ENCODE measurements around the gene GBP4.

GBP4 gene

GRCh38 chr1:89170170-89171066 lies 28.3 kb downstream of the GBP4 start:
- no peak for DNase-seq (ENCODE audit: low read depth in 2 of 2)

- DNase-seq (ENCODE audit: low read depth in 2 of 2), result no peak
These were observed 29.6 kb downstream of the GBP4 start for GRCh38 chr1:89169166-89169565.

GRCh38 chr1:89167590-89168230 lies 31.0 kb downstream of the GBP4 start:
- DNase-seq (ENCODE audit: low read depth in 2 of 2), result no peak

GRCh38 chr1:89166705-89167104 lies 32.0 kb downstream of the GBP4 start:
- no peak for DNase-seq (ENCODE audit: low read depth in 2 of 2)

- no peak for DNase-seq (ENCODE audit: low read depth in 2 of 2)
These were observed 32.9 kb downstream of the GBP4 start for GRCh38 chr1:89165811-89166210.

- no peak for DNase-seq (ENCODE audit: low read depth in 2 of 2)
These were observed 47.7 kb downstream of the GBP4 start for GRCh38 chr1:89151047-89151446.

DNA sequence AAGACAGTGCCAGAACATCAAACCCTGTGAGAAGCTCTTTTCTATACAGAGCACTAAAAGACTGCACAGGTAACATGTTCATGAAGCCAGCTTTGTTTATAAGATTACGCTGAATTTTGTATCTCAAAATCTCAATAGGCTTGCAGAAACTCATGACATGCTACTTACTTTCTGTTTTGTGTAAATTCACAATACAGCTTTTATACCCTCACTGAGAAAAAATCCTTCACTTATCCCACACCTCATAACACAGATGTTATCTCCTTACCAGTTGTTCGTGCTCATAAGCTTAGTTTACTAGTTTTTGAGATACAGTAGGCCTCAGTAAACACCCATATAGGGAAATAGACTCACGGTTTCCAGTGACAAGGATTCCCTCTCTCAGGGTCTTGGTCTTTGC lies 48.8 kb downstream of the GBP4 start:
- DNase-seq (ENCODE audit: low read depth in 2 of 2), result no peak

GRCh38 chr1:89149229-89149628 lies 49.5 kb downstream of the GBP4 start:
- no peak for DNase-seq (ENCODE audit: low read depth in 2 of 2)

GRCh38 chr1:89147678-89148658 lies 50.8 kb downstream of the GBP4 start:
- DNase-seq (ENCODE audit: low read depth in 2 of 2), result no peak

GRCh38 chr1:89146721-89147120 lies 52.0 kb downstream of the GBP4 start:
- no peak for DNase-seq (ENCODE audit: low read depth in 2 of 2)

- DNase-seq (ENCODE audit: low read depth in 2 of 2), result no peak
These were observed 55.3 kb downstream of the GBP4 start for GRCh38 chr1:89143484-89143883.

- DNase-seq (ENCODE audit: low read depth in 2 of 2), result no peak
These were observed 56.6 kb downstream of the GBP4 start for GRCh38 chr1:89142160-89142559.

GRCh38 chr1:89133747-89134146 lies 65.0 kb downstream of the GBP4 start:
- no peak for DNase-seq (ENCODE audit: low read depth in 2 of 2)
